Adrenal gland (tissue), 12 donors: ENCODE results near the gene TXLNB. TPM values are rescaled to one million over a fixed set of nuclear protein-coding genes. Genes with fewer than 3 reads are reported as not detected.

Experiments used
- DNase-seq, 7 donors: peaks; one replicate each; pipeline ENCODE4 v3.0.0-alpha.2; 2019 to 2020
- H3K27ac ChIP-seq, 5 donors: fragments of 200-600 bp; sonication (generic) in 4 of 5; 1 replicate in 3 of 5; 2 replicates in 2 of 5; pipeline versions ENCODE4 v1.5.1 to v1.8.0; 2016 to 2020; ENCODE audit warnings: mild to moderate bottlenecking in 1 of 5
- H3K27me3 ChIP-seq: fragments of 200-600 bp; 2 replicates; pipeline ENCODE4 v1.8.0; 2021
- H3K36me3 ChIP-seq, 2 donors: fragments of 200-600 bp; replicated peaks in 1 of 2; 1 replicate in 1 of 2; 2 replicates in 1 of 2; pipeline versions ENCODE4 v1.5.1 to v1.8.0; 2018 to 2022
- H3K4me1 ChIP-seq, 2 donors: fragments of 200-600 bp; replicated peaks in 1 of 2; 1 replicate in 1 of 2; 2 replicates in 1 of 2; pipeline versions ENCODE4 v1.5.1 to v1.8.0; 2018 to 2021
- H3K4me3 ChIP-seq, 4 donors: fragments of 200-600 bp; sonication (generic) in 3 of 4; one replicate each; pipeline ENCODE4 v1.5.1; 2016 to 2018
- H3K9me3 ChIP-seq, 3 donors: fragments of 200-600 bp; sonication (generic) in 1 of 3; replicated peaks in 1 of 3; 1 replicate in 2 of 3; 2 replicates in 1 of 3; pipeline versions ENCODE4 v1.5.1 to v1.8.0; 2016 to 2021
- CTCF ChIP-seq, 6 experiments: fragments of 450-650 bp in 4 of 6; fragments of 200-600 bp in 2 of 6; sonication (generic) in 1 of 6; IDR thresholded peaks; 1 replicate in 5 of 6; 2 replicates in 1 of 6; pipeline versions ENCODE4 v1.5.1 to v1.8.0; 2016 to 2021; ENCODE audit warnings: antibody characterized with exemption in 6 of 6, mild to moderate bottlenecking in 2 of 6, moderate library complexity in 1 of 6
- POLR2A ChIP-seq, 2 donors: fragments of 450-650 bp; IDR thresholded peaks; one replicate each; pipeline ENCODE4 v1.6.1; 2017; ENCODE audit warnings: antibody characterized with exemption in 2 of 2, mild to moderate bottlenecking in 2 of 2, moderate library complexity in 1 of 2
- WGBS, 4 donors: extraction: QIAGEN DNeasy Blood & Tissue Kit in 2 of 4; methylation state at CpG; one replicate each; pipeline versions ENCODE4 v1.1.5 to v1.1.7; 2013 to 2017; 5-methylcytosine and 5-hydroxymethylcytosine counted together
- intact Hi-C, 2 donors: fragments of 100-400 bp; cut with DNase I; formaldehyde crosslinking; loops; one replicate each; pipeline versions ENCODE4 v1.14.1 to v1.15.0; 2022 to 2023
- polyA plus RNA-seq, 3 donors: library from polyadenylated mRNA; stranded (reverse); fragments of 200-250 nt in 2 of 3; fragments of 350-450 nt in 1 of 3; fragmentation: Illumina TruSeq in 1 of 3; extraction: RNeasy Lipid Tissue Mini Kit (QIAGEN cat#74804) in 1 of 3; gene quantifications; one replicate each; pipeline ENCODE4 v1.2.3, GENCODE V29; 2013 to 2014
- total RNA-seq, 9 donors: library from RNA; depleted of rRNA in 4 of 9; stranded (reverse); fragments of >200 nt in 4 of 9; fragments of 120-200 nt in 1 of 9; fragmentation: NEBNext Ultra II Directional in 1 of 9; extraction: Animal tissue kit (Norgen Biotek cat#: 25700) in 1 of 9; gene quantifications; one replicate each; pipeline versions ENCODE4 v1.1.0 to v1.2.4, GENCODE V29; 2013 to 2023
- donor health status: healthy with polysubstance abuse.
- donor health status: Bipolar disorder and iron deficiency.
- donor health status: DM: yes; HTN: yes; CAD: no.
- donor health status: DM: no; HTN: no; CAD: no.
- donor health status: DM: no; HTN: no; CAD: no.
- donor health status: DM: yes; HTN: yes; CAD: no.

Gene TXLNB
- total and polyA plus RNA-seq, 12 donors, result 0.25 to 9.5 (median 2.2) TPM

GRCh38 chr6:139320081-139320480 is 28.3 kb upstream of the TXLNB start:
- no peaks in the 10 kb centered on the region for H3K36me3 ChIP-seq
- no peak for DNase-seq
- TF ChIP-seq POLR2A (IDR thresholded peaks at IDR 0.05) (no peak), CTCF (IDR thresholded peaks at IDR 0.05) (no peak)
- H3K27ac ChIP-seq, result no peak overlapping the region
- WGBS, 4 donors, result 62 to 70% (median 67%) methylated on average over 2 of the region's 2 CpGs
- H3K4me3 ChIP-seq, result no peak overlapping the region
- peaks cover 0 to under 1% of the 10 kb centered on the region in 2 donors for H3K4me1 ChIP-seq
- intact Hi-C loops, result no loop called here
- no peaks in the 10 kb centered on the region for H3K9me3 ChIP-seq
- no peaks in the 10 kb centered on the region for H3K27me3 ChIP-seq

GRCh38 chr6:139316622-139317317 is 25.0 kb upstream of the TXLNB start:
- Histone ChIP-seq H3K4me1 (no peaks in the 10 kb centered on the region), H3K4me3 (no peak overlapping the region), H3K36me3 (no peaks in the 10 kb centered on the region), H3K27ac (no peak overlapping the region), H3K9me3 (no peaks in the 10 kb centered on the region), H3K27me3 (no peaks in the 10 kb centered on the region)
- DNase-seq, result no peak
- intact Hi-C loops, result no loop called here
- WGBS, 4 donors, result 90 to 95% (median 91%) methylated on average over 2 of the region's 2 CpGs
- TF ChIP-seq CTCF (IDR thresholded peaks at IDR 0.05) (no peak), POLR2A (IDR thresholded peaks at IDR 0.05) (no peak)

- no peaks in the 10 kb centered on the region for H3K9me3 ChIP-seq
- 61 to 77% (median 74%) methylated on average over 6 of the region's 6 CpGs for WGBS, 4 donors
- TF ChIP-seq CTCF (IDR thresholded peaks at IDR 0.05) (no peak), POLR2A (IDR thresholded peaks at IDR 0.05) (no peak)
- H3K27me3 ChIP-seq, result no peaks in the 10 kb centered on the region
- intact Hi-C loops, result no loop called here
- no peaks in the 10 kb centered on the region for H3K36me3 ChIP-seq
- peaks cover 0 to 4% of the 10 kb centered on the region in 2 donors for H3K4me1 ChIP-seq
- no peak for DNase-seq
- H3K4me3 ChIP-seq, result no peak overlapping the region
- no peak overlapping the region for H3K27ac ChIP-seq
Observed at GRCh38 chr6:139313784-139314545, 22.2 kb upstream of the TXLNB start.

- peaks cover 0 to 9% of the 10 kb centered on the region in 2 donors for H3K4me1 ChIP-seq
- TF ChIP-seq CTCF (IDR thresholded peaks at IDR 0.05) (no peak), POLR2A (IDR thresholded peaks at IDR 0.05) (no peak)
- no peak for DNase-seq
- no peak overlapping the region for H3K27ac ChIP-seq
- 94 to 100% (median 95%) methylated on average over 7 of the region's 7 CpGs for WGBS, 4 donors
- no peak overlapping the region for H3K4me3 ChIP-seq
- no peaks in the 10 kb centered on the region for H3K27me3 ChIP-seq
- H3K9me3 ChIP-seq, result no peaks in the 10 kb centered on the region
- intact Hi-C loops, result no loop called here
- no peaks in the 10 kb centered on the region for H3K36me3 ChIP-seq
Observed at GRCh38 chr6:139313229-139313628, 21.4 kb upstream of the TXLNB start.
